Adrenal gland (tissue), 5 donors: ENCODE data around the gene LRRTM4.

ENCODE experiments used
- CTCF ChIP-seq, 6 experiments: fragments of 450-650 bp in 4 of 6; fragments of 200-600 bp in 2 of 6; sonication (generic) in 1 of 6; IDR thresholded peaks; 1 replicate in 5 of 6; 2 replicates in 1 of 6; pipeline versions ENCODE4 v1.5.1 to v1.8.0; 2016 to 2021; ENCODE audit warnings: antibody characterized with exemption in 6 of 6, mild to moderate bottlenecking in 2 of 6, moderate library complexity in 1 of 6
- POLR2A ChIP-seq, 2 donors: fragments of 450-650 bp; IDR thresholded peaks; one replicate each; pipeline ENCODE4 v1.6.1; 2017; ENCODE audit warnings: antibody characterized with exemption in 2 of 2, mild to moderate bottlenecking in 2 of 2, moderate library complexity in 1 of 2
- donor health status: DM: no; HTN: no; CAD: no.

GRCh38 chr2:76730021-76730420 lies 792.2 kb downstream of the LRRTM4 start:
- TF ChIP-seq CTCF (IDR thresholded peaks at IDR 0.05) (no peak), POLR2A (IDR thresholded peaks at IDR 0.05) (no peak)
